GM18520 (cell line): Measurements from ENCODE around the gene PPP4R3B.

Experiments used
- ATAC-seq: cut with Tn5 transposase; IDR thresholded peaks from one replicate; pipeline ENCODE4 v1.9.1; 2021; ENCODE audit not compliant: unreplicated experiment

The PPP4R3B gene

GRCh38 chr2:55617175-55618024, at the start of gene PPP4R3B:
Gene PPP4R3B, minus strand, starts transcription at chr2:55617622. Its CDS starts 337 bp downstream, at chr2:55617285.
- ATAC-seq, result peak; percentile 71

GRCh38 chr2:55653255-55653654, 35.8 kb upstream of the PPP4R3B start:
- no peak for ATAC-seq

DNA sequence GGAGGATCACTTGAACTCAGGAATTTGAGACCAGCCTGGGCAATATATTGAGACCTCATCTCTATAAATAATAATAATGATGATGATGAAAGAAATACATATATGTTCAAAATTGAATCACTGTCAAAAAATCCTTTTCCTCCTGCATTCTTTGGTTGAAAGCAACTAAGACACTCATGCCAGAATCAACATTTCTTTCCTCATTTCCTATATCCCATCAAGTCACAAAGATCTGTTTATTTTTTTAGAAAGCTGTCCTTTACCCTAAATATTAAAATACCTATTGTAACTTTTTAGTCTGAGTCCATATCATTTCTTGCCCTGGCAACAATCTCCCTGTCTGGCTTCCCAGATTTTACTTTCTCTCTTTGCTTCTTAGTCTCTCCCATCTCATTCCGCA, 31.8 kb upstream of the PPP4R3B start:
- ATAC-seq, result no peak

DNA sequence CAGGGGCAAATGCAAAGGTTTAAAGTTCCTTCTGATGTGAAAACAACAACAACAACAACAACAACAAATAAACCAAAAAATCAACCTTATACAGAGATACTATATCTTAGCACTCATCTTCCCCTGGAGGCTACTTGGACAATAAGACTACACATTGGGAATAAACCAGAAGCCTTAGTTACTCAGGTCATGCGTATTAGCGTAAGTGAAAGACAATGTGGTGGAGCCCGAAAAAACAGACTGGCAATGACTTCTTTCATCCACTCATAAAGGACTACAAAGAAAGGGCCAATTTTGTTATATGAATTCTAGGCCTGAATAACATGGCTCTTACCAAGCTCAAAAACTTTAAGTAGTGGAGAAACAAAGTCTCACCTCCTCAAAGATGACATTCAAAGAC, 19.4 kb upstream of the PPP4R3B start:
- no peak for ATAC-seq

DNA sequence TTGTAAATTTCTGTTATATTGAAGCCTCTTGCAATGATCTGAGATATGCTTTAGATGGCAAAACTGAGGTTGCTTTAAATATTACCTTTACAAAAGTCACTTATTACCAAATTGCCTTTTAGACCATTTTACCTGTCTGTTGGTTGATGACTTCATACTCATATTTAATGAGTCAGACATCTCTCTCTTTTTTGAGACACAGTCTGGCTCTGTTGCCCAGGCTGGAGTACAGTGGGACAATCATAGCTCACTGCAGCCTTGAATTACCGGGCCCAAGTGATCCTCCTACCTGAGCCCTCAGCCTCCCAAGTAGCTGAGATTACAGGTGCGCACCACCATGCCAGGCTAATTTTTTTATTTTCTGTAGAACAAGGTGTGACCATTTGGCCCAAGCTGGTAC, 11.5 kb upstream of the PPP4R3B start:
- no peak for ATAC-seq

- no peak for ATAC-seq
Observed at GRCh38 chr2:55627915-55628314, 10.5 kb upstream of the PPP4R3B start.

DNA sequence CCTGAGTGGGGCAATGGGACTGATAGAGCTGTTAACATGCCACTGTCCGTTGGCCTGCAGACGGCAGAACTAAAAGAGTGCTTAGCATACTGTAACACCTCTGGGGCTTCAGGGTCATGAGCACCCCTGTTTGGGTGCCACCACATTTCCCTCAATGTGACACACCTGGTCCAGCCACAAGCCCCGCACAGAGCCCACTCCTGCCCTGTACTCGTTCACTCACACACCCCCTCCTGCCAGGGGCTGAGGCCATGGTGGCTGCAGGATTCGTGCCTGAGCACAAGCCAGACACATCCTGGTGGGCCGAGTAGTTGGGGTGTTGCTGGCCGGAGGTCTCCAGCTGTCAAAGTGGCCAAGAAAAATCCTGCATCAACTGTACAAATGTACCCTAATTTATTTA, 4.4 kb upstream of the PPP4R3B start:
- no peak for ATAC-seq

DNA sequence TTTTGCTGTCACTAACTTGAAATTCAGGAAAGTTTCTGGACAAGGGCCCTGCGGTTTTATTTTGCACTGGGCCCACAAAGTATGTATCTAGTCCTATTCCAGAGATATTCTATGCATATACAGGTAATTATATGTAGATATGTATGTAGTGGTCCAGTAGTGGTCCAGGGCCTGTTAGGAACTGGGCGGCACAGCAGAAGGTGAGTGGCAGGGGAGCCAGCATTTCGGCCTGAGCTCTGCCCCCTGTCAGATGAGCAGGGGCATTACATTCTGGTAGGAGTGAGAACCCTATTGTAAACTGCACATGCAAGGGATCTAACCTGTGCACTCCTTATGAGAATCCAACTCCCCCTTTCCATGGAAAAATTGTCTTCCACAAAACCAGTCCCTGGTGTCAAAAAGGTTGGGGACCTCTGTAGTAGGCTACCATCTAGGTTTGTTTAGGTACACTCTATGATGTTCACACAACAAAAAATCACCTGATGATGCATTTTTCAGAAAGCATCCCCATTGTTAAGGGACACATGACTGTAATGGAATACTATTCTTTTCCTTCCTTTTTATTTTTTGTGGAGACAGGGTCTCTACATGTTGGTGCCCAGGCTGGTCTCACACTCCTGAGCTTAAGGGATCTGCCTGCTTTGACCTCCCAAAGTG, 2.8 kb upstream of the PPP4R3B start:
- ATAC-seq, result no peak

DNA sequence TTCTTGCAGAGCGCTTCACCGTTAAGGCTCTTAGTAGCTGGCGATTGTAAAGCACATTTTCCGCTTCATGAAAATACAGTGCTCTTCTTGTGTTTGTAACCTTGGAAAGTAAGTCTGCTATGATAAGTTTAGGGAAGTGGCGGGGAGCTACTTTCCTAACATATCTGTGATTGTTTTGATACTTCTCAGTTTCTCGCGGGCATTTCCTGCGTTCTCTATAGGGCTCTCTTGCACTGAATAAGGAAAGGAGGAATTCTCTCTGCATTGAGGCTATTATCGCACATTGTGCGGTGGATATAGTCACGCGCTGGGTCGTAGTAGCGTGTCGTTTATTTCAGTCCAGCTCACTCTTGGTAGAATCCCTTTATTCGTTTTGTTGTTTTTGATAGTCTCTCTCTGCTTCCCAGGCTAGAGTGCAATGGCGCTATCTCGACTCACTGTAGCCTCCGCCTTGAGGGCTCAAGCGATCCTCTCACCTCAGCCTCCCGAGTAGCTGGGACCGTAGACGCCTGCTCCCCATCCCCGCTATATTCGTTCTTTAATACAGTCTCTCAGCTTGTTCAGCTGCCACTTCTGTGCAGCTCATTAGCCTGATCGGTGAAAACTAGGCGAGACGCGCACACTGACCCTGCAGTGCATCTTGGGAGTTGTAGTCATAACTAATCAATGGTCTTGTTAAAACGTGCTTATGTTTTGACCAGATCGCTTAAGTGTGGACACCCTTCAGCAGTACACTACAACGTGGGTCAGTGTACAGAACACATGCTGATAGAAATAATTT, 1.0 kb upstream of the PPP4R3B start:
- peak; percentile 24 for ATAC-seq

DNA sequence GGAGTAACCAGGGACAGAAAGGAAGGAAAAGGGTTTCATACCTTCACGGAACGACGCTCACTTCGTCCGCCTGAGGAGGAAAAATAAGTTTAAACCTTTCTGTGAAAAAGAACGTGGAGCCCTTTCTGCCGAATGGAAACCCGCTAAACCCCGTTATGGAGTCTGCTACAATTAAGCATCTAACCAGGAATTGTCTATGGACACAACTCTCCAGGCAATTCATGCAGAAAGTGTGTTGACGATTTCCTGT, 528 bp upstream of the PPP4R3B start:
- ATAC-seq, result no peak

DNA sequence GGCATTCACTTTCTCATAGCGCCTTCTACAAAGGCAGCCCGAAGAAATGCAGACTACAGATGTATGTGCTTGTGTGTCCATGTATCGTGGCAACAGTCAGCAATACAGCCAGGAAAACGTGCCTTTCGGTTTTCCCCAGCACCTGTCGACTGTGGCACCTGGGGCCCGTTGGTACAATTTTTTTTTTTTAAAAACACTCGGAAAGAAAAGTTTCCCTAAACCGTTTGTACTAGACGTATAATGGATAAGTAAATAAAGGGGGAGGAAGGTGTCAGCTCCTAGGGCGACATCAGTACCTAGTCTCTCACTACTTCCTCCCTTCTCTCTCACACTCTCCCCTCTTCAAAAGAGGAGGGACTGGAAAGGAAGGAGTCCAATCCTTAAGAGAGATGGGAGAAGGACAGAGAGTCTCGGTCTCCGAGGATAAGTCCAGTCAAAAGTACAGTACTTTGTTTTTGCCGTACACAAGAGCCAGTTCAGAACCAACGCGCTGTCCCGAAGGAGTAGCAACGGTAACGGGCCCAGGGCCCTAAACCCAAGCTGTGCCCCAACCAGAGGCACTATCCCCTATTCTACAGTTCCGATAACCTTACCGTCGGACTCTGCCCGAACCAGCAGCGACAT, 759 bp downstream of the PPP4R3B start:
- no peak for ATAC-seq

GRCh38 chr2:55611997-55612396, 5.4 kb downstream of the PPP4R3B start:
- no peak for ATAC-seq

DNA sequence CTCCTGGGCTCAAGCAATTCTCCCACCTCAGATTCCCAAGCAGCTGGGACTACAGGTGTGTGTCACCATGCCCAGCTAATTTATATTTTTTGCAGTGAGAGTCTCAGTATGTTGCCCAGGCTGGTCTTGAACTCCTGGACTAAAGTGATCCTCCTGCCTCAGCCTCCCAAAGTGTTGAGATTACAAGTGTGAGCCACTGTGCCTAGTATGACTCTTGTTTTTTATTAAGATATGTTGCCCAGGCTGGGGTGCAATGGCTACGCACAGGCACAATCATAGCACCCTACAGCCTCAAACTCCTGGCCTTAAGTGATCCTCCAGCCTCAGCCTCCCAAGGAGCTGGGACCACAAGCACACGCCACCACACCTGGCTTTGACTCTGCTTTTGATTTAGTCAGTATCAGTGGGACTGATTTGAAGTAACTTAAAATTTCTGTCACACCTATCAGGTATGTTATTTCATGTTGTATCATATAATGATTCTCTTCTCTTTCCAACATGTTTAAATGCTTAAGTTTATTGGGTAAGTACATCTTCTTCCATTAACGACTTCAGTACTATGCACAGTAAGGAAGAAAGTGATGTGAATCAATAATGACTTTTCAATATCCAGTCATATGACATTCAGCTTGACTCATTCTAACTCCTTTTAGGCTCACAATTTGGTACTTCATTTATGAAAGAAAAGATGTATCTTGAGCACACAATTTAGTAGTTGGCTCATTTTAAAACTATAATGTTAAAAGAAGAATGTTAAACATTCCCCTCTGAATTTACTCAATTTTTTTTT, 6.3 kb downstream of the PPP4R3B start:
- no peak for ATAC-seq

GRCh38 chr2:55609938-55610578, 7.4 kb downstream of the PPP4R3B start:
- ATAC-seq, result no peak

- ATAC-seq, result no peak
Observed at GRCh38 chr2:55609193-55609794, 8.1 kb downstream of the PPP4R3B start.

DNA sequence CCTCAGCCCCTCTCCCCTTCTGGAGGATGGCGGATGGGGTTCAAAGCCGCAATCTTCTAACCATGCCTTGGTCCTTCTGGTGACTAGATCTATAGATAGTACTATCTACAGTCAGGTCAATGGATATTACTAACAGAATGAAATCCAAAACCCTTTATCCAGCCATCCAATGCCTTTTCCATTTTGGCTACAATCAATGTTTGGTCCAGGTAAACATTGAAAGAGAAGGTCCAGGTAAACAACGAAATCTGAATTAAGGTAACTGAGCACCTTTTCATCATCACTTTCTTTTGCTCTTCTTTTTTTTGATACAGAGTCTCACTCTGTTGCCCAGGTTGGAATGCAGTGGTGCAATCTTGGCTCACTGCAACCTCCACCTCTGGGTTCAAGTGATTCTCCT, 9.7 kb downstream of the PPP4R3B start:
- no peak for ATAC-seq

- ATAC-seq, result no peak
Observed at GRCh38 chr2:55604027-55604565, 13.3 kb downstream of the PPP4R3B start.

GRCh38 chr2:55601849-55602248, 15.6 kb downstream of the PPP4R3B start:
- no peak for ATAC-seq

- ATAC-seq, result no peak
Observed at GRCh38 chr2:55598056-55598795, 19.2 kb downstream of the PPP4R3B start.
